GM12875 (cell line): ENCODE data around the gene CGAS.

ENCODE experiments used
- H3K4me3 ChIP-seq: one replicate; pipeline ENCODE4 v1.5.1; 2011; ENCODE audit warnings: low read depth, low read length, control low read depth
- TF ChIP-seq, protein P1 (sequence below): IDR thresholded peaks from 2 replicates; pipeline ENCODE4 v1.5.1; 2011; ENCODE audit warnings: low read depth, mild to moderate bottlenecking, control low read depth, inconsistent platforms, low read length, moderate library complexity, borderline replicate concordance; ENCODE audit not compliant: insufficient read depth

CGAS gene

DNA sequence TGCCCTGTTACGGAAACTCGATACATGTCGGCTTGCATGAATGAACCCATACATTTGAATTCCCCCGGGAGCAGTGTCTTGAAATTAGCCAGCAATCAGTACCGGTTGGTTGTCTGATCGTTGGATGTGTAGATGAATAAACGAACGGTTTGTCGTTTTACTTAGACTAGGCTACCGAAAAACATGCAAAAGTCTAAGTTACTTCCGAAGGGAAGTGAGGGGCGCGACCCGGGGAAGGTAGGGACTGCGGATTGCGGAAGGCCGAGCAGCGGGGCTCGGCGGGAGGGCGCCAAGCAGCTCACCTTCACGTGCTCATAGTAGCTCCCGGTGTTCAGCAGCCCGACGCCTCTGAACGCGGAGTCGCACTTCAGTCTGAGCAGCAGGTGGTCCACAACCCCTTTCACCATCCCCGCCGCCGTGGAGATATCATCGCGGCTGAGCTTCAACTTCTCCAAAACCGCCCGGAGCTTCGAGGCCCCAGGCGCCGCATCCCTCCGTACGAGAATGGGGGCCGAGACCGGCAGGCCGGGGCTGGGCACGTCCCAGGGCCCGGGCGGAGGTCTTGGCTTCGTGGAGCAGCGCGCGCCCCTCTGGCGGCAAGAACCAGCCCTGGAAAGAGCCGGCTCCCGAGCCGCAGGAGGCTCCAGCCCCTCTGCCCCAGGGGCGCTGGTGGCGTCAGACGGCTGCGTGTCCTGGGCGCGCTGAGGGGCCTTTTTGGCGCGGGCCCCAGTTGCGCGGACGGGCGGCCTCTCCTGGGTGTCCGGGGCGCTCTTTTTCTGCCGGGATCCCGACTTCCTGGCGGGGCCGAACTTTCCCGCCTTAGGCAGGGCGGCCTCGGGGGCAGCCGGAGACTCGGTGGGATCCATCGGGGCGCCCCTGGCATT lies 632 bp downstream of the CGAS start:
- TF ChIP-seq, protein P1, sequence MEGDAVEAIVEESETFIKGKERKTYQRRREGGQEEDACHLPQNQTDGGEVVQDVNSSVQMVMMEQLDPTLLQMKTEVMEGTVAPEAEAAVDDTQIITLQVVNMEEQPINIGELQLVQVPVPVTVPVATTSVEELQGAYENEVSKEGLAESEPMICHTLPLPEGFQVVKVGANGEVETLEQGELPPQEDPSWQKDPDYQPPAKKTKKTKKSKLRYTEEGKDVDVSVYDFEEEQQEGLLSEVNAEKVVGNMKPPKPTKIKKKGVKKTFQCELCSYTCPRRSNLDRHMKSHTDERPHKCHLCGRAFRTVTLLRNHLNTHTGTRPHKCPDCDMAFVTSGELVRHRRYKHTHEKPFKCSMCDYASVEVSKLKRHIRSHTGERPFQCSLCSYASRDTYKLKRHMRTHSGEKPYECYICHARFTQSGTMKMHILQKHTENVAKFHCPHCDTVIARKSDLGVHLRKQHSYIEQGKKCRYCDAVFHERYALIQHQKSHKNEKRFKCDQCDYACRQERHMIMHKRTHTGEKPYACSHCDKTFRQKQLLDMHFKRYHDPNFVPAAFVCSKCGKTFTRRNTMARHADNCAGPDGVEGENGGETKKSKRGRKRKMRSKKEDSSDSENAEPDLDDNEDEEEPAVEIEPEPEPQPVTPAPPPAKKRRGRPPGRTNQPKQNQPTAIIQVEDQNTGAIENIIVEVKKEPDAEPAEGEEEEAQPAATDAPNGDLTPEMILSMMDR = no peak
- peak overlapping the region; percentile 76 for H3K4me3 ChIP-seq

DNA sequence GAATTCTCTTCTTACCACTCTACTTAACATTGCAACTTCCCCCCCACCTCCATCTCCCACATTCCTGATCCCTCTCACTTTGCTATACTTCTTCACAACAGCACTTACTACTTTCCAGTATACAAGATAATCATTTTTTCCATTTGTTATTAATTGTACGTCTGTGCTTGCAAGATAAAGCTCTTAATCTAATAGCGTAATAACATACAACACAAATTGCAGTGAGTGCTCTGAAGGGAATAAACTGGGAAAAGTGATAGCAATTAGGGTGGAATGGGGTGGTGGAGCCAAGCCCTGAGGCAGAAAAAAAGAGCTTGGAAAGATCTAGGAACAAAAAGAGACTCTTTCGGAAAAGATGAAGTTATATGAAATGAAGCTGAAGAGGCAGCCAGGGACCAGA lies 8.5 kb downstream of the CGAS start:
- no peak overlapping the region for H3K4me3 ChIP-seq
- TF ChIP-seq, protein P1 = no peak

DNA sequence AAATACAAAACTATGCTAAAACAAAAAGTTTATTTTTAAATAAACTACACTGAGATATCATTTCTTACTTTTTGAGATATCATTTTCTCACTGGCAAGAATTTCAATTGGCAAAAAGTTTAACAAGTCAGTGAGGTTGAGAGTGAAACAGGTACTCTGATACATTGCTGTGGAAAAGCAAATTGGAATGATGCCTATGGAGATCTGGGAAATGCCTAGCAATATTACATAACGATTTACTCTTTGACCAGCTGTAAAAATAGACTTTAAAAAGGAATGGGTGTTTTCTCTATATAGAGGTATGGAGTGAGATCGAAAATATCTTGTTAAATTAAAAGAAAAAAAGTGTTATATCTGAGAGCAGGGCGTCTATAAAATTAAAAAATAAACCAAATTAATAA lies 16.9 kb downstream of the CGAS start:
- H3K4me3 ChIP-seq = no peak overlapping the region
- TF ChIP-seq, protein P1 = no peak

DNA sequence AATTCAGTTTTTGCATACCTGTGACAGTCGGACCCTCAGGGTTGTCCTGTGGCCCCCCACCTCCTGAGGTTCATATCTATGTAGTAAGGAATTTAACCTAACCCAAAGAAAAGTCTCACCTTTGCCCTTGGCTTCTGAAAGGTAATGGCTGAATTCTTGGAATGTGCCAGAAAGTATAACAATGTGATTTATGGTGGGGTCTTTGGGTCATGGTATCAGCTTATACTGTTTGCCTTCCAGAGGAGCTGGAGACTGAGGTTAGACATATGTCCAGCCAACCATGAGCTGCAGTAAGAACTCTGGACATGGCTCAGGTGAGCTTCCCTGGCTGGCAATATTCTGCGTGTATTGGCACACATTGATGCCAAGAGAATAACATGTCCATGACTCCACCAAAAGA lies 30.6 kb downstream of the CGAS start:
- TF ChIP-seq, protein P1 = no peak
- H3K4me3 ChIP-seq = no peak overlapping the region

DNA sequence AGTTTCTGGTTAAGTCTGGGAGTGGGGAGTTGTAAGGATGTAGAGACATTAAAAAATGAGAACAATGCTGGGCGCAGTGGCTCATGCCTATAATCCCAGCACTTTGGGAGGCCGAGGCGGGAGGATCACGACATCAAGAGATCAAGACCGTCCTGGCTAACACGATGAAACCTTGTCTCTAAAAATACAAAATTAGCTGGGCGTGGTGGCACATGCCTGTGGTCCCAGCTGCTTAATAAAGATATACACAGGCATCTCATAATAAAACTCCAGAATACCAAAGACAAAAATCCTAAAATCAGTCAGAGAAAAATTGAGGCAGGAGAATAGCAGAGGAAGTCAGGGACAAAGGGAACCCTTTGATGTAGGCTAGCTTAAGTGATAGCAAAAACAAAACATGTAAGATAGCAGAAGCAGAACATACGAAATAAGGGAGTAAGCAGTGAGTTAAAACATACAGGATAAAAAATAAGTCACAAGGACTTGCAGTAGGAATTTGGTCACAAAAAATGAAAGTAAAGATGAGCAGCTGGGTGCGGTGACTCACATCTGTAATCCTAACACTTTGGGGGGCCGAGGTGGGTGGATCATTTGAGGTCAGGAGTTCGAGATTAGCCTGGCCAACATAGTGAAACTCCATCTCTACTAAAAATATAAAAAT lies 33.9 kb downstream of the CGAS start:
- no peak overlapping the region for H3K4me3 ChIP-seq
- TF ChIP-seq, protein P1 = no peak

DNA sequence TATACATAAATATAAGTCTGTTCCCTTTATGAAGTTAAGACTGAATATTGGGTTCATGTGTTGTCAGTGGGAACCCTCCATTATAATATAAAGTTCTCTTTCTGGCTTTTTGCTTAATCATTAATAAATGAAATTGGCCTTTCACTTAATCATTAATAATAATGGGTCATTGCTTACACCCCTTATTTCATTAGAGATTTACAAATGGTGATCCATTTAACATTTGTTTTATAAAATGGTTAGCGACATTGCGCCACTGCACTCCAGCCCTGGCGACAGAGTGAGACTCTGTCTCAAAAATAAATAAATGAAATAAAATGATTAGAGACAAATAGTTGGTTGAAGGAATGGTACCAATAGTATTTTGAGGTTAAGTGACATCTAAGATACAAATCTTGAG lies 39.0 kb downstream of the CGAS start:
- TF ChIP-seq, protein P1 = no peak
- H3K4me3 ChIP-seq = no peak overlapping the region

DNA sequence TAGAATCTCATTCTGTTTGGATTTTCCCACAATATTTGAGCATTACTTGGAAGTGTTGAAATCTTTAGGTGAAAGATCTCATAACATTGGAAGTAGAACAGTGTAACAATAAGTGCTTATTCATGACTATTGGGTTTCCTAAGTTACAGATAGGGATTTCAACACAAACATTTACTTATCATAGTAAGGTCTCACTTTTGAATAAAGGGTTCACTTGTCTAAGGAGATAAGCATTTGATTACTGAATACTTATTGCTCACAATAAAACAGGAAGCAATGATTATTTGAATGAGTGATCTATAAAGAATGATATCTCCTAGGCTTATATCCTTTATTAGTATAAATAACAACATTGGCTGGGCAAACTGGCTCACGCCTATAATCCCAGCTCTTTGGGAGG lies 42.7 kb downstream of the CGAS start:
- no peak overlapping the region for H3K4me3 ChIP-seq
- TF ChIP-seq, protein P1 = no peak
